HTR-8/SVneo (cell line): Measurements from ENCODE around the gene SLC25A34.

ENCODE experiments used
- DNase-seq: peaks from one replicate; pipeline ENCODE4 v3.0.0; 2011; ENCODE audit warnings: low spot score, mixed read lengths; ENCODE audit not compliant: insufficient read length
- FAIRE-seq: peaks from 2 replicates; lab custom pipeline; 2011; peaks lifted over from hg19 to GRCh38; lab: Jason Lieb, UNC

SLC25A34 gene

DNA sequence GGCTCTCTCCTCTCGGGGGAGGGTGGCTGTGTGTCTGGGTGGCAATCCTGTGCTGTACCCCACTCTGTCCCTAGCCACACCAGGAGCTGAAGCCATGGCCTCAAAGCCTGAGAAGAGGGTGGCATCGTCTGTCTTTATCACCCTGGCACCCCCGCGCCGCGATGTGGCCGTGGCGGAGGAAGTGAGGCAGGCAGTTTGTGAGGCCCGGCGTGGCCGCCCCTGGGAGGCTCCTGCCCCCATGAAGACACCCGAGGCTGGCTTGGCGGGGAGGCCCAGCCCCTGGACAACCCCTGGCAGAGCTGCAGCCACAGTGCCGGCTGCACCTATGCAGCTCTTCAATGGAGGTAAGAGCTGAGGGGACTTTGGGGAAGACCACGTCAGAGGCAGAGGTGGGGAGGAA is 28.8 kb downstream of the SLC25A34 start:
- no peak for DNase-seq
- no peak for FAIRE-seq

DNA sequence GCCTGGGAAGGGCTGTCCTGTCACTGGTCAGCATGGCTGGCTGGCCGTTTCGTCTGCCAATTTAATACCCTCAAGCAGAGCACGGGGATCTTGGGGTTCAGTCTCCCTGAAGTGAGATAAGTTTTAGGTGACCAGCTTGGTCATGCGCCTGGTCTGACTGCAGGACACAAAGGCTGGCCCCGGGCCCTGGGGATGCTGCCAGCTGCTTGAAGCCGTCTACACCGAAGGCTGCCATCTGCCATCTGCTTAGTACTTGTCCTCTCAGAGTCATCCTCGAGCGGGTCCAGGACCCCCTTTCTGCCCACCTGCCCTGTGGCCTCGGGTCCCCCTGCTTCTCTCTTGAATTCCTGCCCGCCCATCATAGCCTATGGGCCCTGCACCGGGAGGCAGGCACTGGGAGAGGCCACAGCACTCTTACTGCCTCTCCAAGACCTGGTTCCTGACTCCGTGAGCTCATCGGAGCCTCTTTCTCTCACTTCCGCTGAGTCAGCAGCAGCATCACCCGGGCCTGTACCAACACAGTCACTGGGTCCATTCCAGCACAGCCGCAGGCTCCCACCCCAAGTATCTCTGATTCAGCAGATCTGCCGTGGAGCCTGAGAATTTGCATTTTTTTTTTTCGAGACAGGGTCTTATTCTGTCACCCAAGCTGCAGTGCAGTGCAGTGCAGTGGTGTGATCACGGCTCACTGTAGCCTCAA is 29.6 kb downstream of the SLC25A34 start:
- DNase-seq (no peak), FAIRE-seq (no peak)

DNA sequence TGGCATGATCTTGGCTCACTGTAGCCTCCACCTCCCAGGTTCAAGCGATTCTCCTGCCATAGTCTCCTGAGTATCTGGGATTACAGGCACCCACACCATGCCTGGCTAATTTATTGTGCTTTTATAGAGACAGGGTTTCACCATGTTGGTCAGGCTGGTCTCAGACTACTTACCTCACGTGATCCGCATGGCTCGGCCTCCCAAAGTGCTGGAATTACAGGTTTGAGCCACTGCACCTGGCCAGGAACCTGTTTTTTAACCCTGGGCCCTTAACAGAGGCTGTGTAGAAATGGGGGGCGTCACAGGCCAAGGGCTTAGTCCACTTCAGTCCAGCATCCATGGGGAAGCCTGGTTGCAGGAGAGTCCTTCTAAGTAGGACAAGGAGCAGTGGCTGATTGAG is 31.9 kb downstream of the SLC25A34 start:
- DNase-seq (no peak), FAIRE-seq (no peak)

GRCh38 chr1:15768388-15768787 is 32.3 kb downstream of the SLC25A34 start:
- no peak for FAIRE-seq
- no peak for DNase-seq

GRCh38 chr1:15770313-15770962 is 34.4 kb downstream of the SLC25A34 start:
- no peak for DNase-seq
- no peak for FAIRE-seq

DNA sequence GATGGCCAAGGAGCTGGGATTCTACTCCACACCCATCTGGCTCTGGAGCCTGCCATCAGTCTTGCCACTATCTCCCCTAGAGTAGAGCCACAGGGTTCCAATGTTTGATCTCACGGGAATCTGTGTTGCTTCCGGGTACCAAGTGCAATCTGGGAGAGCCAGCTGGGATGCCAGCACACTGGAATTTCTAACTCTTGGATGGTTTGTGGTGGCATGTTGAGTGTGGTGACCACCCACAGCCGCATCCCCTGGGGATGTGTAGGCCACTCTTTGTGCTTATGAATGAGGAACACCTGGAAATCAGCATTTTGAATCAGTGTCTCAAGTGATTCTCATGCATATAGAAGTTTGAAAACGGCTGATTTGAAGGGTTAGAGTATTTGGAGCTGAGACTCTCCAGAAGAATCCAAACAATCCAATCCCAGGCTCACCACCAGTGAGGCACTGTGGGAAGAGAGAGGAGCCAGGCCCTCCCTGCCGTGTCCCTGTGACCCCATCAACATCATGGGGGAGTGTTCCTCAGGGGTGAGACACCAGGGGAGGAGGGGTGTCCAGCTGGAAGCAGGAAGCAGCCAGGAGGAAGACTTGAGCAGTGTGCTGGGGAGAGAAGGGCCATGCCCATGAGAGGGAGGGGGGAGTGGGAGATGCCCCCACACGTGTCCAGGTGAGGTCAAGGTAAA is 35.9 kb downstream of the SLC25A34 start:
- DNase-seq (no peak), FAIRE-seq (no peak)

DNA sequence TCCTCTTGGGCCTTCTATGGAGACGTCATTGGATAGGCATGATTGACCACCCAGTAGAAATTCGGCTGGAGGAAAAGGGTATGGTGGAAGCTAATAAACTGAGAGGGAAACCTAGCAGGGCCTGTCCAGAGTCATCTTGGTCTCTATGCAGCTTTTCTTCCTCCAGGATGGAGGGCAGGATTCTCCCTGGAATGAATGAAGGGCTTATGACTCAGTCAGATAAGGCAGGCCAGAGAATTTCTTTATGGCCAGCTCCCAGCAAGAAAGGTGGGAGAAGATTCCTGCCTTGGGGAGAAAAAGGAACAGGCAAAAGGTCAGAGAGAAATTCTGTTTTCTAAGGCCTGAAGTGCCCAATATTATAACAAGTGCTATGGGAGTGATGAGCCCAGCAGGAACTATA is 39.6 kb downstream of the SLC25A34 start:
- FAIRE-seq (no peak), DNase-seq (no peak)

DNA sequence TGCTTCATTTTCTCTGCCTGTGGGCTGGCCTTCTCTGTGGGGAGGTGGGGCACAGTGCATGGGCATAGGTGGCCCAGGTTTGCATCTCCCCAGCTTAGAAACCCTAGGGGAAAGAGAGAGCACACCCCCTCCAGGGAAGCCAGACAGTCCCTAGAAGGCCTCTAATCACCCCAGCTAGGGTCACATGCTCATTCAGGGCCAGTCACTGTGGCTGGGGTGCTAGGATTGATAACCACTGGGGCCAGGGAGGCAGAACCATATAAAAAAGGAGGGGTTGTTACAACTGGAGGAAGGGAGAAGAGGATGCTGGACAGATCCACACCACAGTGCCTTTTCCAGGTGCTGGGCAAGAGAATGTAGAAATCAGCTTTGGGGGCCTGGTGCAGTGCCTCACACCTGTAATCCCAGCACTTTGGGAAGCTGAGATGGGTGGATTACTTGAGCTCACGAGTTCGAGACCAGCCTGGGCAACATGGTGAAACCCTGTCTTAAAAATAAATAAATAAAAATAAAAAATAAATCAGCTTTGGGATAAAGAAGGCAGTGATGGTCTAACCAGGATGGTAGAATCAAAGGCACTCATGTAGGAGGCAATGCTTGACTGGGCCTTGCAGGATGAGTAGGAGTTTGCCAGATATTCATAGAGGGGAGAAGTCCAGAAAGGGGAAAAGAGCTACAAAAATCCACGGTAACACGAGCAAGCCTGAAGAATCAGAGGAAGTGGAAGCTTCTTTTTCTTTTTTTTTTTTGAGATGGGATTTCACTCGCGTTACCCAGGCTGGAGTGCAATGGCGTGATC is 42.0 kb downstream of the SLC25A34 start:
- no peak for FAIRE-seq
- DNase-seq, result no peak

DNA sequence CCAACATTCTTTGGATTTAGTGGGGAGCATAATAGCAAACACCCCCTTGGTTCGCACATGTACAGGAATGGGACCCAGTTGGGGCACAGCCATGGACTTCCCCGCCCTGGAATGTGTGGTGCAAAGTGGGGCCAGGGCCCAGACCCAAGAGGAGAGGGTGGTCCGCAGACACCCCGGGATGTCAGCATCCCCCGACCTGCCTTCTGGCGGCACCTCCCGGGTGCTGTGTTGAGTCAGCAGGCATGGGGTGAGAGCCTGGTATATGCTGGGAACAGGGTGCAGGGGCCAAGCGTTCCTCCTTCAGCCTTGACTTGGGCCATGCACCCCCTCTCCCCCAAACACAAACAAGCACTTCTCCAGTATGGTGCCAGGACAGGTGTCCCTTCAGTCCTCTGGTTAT is 49.6 kb downstream of the SLC25A34 start:
- no peak for FAIRE-seq
- DNase-seq, result no peak

DNA sequence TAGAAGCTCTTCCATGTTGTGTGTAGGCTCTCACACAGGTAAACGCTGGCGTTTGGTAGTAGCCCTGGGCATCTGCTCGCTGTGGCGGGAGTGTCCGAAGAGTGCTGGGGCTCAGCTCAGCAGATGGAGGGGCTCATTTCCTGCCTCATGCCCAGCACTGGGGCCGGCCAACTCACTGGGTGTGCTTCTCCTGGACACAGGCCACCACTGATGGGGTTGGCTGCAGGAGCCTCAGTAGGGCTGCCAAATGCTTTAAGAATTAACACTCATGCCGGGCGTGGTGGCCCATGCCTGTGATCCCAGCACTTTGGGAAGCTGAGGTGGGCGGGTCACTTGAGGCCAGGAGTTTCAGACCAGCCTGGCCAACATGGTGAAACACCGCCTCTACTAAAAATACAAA is 50.5 kb downstream of the SLC25A34 start:
- FAIRE-seq (no peak), DNase-seq (no peak)

DNA sequence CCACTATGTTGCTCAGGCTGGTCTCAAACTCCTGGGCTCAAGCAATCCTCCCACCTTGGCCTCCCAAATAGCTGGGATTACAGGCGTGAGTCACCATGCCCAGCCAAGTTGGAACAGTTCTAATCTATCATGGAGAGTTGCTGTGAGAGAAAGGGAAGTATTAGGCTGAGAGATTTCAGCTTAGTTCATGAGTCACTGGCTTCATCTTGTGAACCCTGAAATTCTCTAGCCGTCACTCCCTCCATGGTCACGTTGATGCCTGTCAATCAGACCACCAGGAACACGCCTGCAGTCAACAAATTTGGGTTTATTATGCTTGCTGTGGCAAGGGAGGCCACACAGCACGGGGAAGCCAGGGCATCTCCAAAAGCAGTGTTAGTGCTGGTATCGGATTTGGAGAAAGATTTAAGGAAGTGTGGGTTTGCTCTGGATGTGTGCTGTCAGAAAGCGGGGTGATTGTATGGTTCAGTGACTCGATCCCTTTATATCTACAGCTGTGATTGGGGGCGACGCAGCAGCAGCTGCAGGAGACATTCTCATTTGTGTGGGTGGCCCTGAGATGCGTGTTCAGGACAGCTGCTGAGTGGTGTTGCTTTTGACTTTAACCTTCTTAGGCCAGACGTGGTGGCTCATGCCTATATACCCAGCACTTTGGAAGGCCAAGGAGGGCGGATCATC is 52.7 kb downstream of the SLC25A34 start:
- peak; percentile 49 for FAIRE-seq
- DNase-seq, result peak; percentile 40
